Ishikawa (cell line): ENCODE results near the gene LMBRD2.

Experiments
- CEBPB ChIP-seq: IDR thresholded peaks from 2 replicates; pipeline ENCODE4 v1.6.1; 2012
- EGR1 ChIP-seq: IDR thresholded peaks from 2 replicates; pipeline ENCODE4 v1.6.1; 2012
- EP300 ChIP-seq: IDR thresholded peaks from 2 replicates; pipeline ENCODE4 v1.6.1; 2012; ENCODE audit warnings: borderline replicate concordance
- FOXM1 ChIP-seq: IDR thresholded peaks from 2 replicates; pipeline ENCODE4 v1.6.1; 2012; ENCODE audit warnings: low read depth, borderline replicate concordance
- MAX ChIP-seq: IDR thresholded peaks from 2 replicates; pipeline ENCODE4 v1.6.1; 2012
- NFIC ChIP-seq: IDR thresholded peaks from 2 replicates; pipeline ENCODE4 v1.6.1; 2012
- RAD21 ChIP-seq: IDR thresholded peaks from 2 replicates; pipeline ENCODE4 v1.6.1; 2012; ENCODE audit warnings: low read depth
- REST ChIP-seq: IDR thresholded peaks from 2 replicates; pipeline ENCODE4 v1.6.1; 2012; ENCODE audit warnings: low read depth, mild to moderate bottlenecking
- TAF1 ChIP-seq: IDR thresholded peaks from 2 replicates; pipeline ENCODE4 v1.6.1; 2012; ENCODE audit warnings: low read depth, mild to moderate bottlenecking
- TCF12 ChIP-seq: IDR thresholded peaks from 2 replicates; pipeline ENCODE4 v1.6.1; 2012; ENCODE audit warnings: low read depth
- YY1 ChIP-seq: IDR thresholded peaks from 2 replicates; pipeline ENCODE4 v1.6.1; 2012; ENCODE audit warnings: low read depth
- TF ChIP-seq, protein P1 (sequence below): IDR thresholded peaks from 2 replicates; pipeline ENCODE4 v1.6.1; 2012

DNA sequence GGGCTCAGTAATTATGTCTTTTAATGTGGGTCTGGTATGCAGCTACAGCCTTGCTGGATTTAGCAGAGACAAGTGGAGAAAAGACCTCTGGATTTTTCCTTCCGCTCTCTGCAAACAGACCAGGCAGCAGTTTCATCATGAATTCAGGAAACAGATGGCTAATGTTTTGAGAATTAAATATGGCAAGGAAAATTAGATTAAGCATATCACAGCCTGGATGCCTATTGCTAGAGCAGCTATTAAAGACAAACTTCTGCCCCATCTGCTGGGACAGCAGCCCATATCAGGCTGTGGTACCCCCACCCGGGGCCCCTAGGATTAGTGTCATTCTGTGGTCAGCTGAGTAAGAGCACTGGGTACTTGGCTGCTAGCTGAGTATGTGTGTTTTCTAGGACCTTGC lies 6.5 kb upstream of the LMBRD2 start:
- TF ChIP-seq TAF1, result no peak
- TF ChIP-seq CEBPB, result no peak
- no peak for TF ChIP-seq RAD21
- no peak for TF ChIP-seq REST
- no peak for TF ChIP-seq YY1
- TF ChIP-seq MAX, result no peak
- no peak for TF ChIP-seq EP300
- TF ChIP-seq, protein P1, sequence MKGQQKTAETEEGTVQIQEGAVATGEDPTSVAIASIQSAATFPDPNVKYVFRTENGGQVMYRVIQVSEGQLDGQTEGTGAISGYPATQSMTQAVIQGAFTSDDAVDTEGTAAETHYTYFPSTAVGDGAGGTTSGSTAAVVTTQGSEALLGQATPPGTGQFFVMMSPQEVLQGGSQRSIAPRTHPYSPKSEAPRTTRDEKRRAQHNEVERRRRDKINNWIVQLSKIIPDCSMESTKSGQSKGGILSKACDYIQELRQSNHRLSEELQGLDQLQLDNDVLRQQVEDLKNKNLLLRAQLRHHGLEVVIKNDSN, result no peak
- no peak for TF ChIP-seq EGR1
- TF ChIP-seq NFIC, result no peak
- TF ChIP-seq FOXM1, result no peak
- TF ChIP-seq TCF12, result no peak
